H1 (cell line): ENCODE data around the gene PGAM2. TPM values are rescaled to one million over a fixed set of nuclear protein-coding genes. Genes with fewer than 3 reads are reported as not detected.
"Not testable (repeated sequence)": the region's sequence is repeated elsewhere in the genome, so short reads cannot be mapped to it uniquely, and the experiment has no call there.

Experiments
- CTCF ChIA-PET: fragments of 300-600 bp; sonication (Branson Sonifier 250); formaldehyde crosslinking; loops from one replicate; lab custom pipeline; 2021; ENCODE audit not compliant: partially characterized antibody; lab: Charles Lee
- POLR2A ChIA-PET: fragments of 300-600 bp; sonication (Branson Sonifier 250); formaldehyde crosslinking; loops from one replicate; lab custom pipeline; 2021; ENCODE audit warnings: inconsistent platforms; ENCODE audit not compliant: partially characterized antibody; lab: Charles Lee
- DNase-seq, 2 experiments: peaks; one replicate each; pipeline versions ENCODE4 v3.0.0 to v3.0.0-alpha.2; 2010 to 2022; ENCODE audit warnings: low spot score in 2 of 2, low read depth in 1 of 2, mixed read lengths in 1 of 2
- FAIRE-seq: peaks from 2 replicates; lab custom pipeline; 2011; peaks lifted over from hg19 to GRCh38; lab: Jason Lieb, UNC
- H2AFZ ChIP-seq: 2 replicates; pipeline ENCODE4 v1.8.1; 2012; ENCODE audit warnings: low read length, inconsistent platforms
- H2AK5ac ChIP-seq: 2 replicates; pipeline ENCODE4 v1.6.1; 2013; ENCODE audit warnings: low read depth, low read length
- H2BK120ac ChIP-seq: replicated peaks from 2 replicates; pipeline ENCODE3; 2013; ENCODE audit warnings: low read depth, low read length, inconsistent platforms
- H2BK12ac ChIP-seq: 2 replicates; pipeline ENCODE4 v1.6.1; 2013; ENCODE audit warnings: low read depth, low read length
- H2BK15ac ChIP-seq: 2 replicates; pipeline ENCODE4 v1.6.1; 2013; ENCODE audit warnings: low read length
- H2BK20ac ChIP-seq: 2 replicates; pipeline ENCODE4 v1.6.1; 2013; ENCODE audit warnings: low read length
- H2BK5ac ChIP-seq: 2 replicates; pipeline ENCODE4 v1.6.1; 2013; ENCODE audit warnings: low read depth, low read length
- H3K14ac ChIP-seq: 2 replicates; pipeline ENCODE4 v1.6.1; 2013; ENCODE audit warnings: inconsistent platforms; ENCODE audit not compliant: insufficient read length
- H3K18ac ChIP-seq: 2 replicates; pipeline ENCODE4 v1.6.1; 2013; ENCODE audit warnings: low read length; ENCODE audit errors: extremely low read depth
- H3K23ac ChIP-seq: 2 replicates; pipeline ENCODE4 v1.6.1; 2013; ENCODE audit warnings: inconsistent platforms; ENCODE audit not compliant: insufficient read length
- H3K23me2 ChIP-seq: 2 replicates; pipeline ENCODE4 v1.6.1; 2013; ENCODE audit warnings: low read depth, low read length
- H3K27ac ChIP-seq: 2 replicates; pipeline ENCODE4 v1.6.1; 2011; ENCODE audit warnings: low read depth, low read length, inconsistent platforms
- H3K27me3 ChIP-seq, 4 experiments: replicated peaks in 1 of 4; 1 replicate in 1 of 4; 2 replicates in 3 of 4; pipeline versions ENCODE4 v1.6.1 to v1.8.1; 2011 to 2013; ENCODE audit warnings: low read length in 3 of 4, mild to moderate bottlenecking in 3 of 4, inconsistent platforms in 2 of 4, mixed read lengths in 2 of 4, moderate library complexity in 1 of 4; ENCODE audit not compliant: control insufficient read depth in 3 of 4, insufficient read depth in 3 of 4; ENCODE audit errors: extremely low read depth in 1 of 4
- H3K36me3 ChIP-seq, 4 experiments: 2 replicates each; pipeline versions ENCODE4 v1.6.1 to v1.8.1; 2011 to 2013; ENCODE audit warnings: mild to moderate bottlenecking in 4 of 4, low read length in 3 of 4, moderate library complexity in 2 of 4, control low read depth in 1 of 4, inconsistent platforms in 1 of 4; ENCODE audit not compliant: insufficient read depth in 4 of 4, control insufficient read depth in 2 of 4
- H3K4ac ChIP-seq: replicated peaks from 2 replicates; pipeline ENCODE3; 2013; ENCODE audit warnings: low read length, low read depth, mixed read lengths, inconsistent platforms; ENCODE audit not compliant: insufficient read length
- H3K4me1 ChIP-seq, 4 experiments: replicated peaks in 1 of 4; 1 replicate in 1 of 4; 2 replicates in 3 of 4; pipeline versions ENCODE4 v1.6.1 to v1.8.1; 2011 to 2013; ENCODE audit warnings: low read length in 3 of 4, inconsistent platforms in 2 of 4, mixed read lengths in 1 of 4; ENCODE audit not compliant: insufficient read depth in 4 of 4, control insufficient read depth in 3 of 4
- H3K4me2 ChIP-seq, 2 experiments: 2 replicates each; pipeline versions ENCODE4 v1.6.1 to v1.8.1; 2011 to 2013; ENCODE audit warnings: low read depth in 2 of 2, low read length in 2 of 2, control low read depth in 1 of 2, inconsistent platforms in 1 of 2, mild to moderate bottlenecking in 1 of 2; ENCODE audit not compliant: insufficient read depth in 1 of 2
- H3K4me3 ChIP-seq, 4 experiments: fragments of 200-600, 300-600 bp in 1 of 4; sonication (generic), shearing (Covaris generic), sonication (Bioruptor Twin) in 1 of 4; 2 replicates each; pipeline versions ENCODE4 v1.5.1 to v1.8.1; 2011 to 2016; ENCODE audit warnings: low read length in 4 of 4, low read depth in 3 of 4, control low read depth in 2 of 4, inconsistent platforms in 2 of 4, mild to moderate bottlenecking in 2 of 4, mixed read lengths in 1 of 4, moderate library complexity in 1 of 4; ENCODE audit not compliant: insufficient read depth in 2 of 4; ENCODE audit errors: extremely low read depth in 1 of 4
- H3K56ac ChIP-seq: replicated peaks from 2 replicates; pipeline ENCODE3; 2013; ENCODE audit warnings: low read depth, mild to moderate bottlenecking, mixed read lengths, low read length, inconsistent platforms; ENCODE audit not compliant: insufficient read length
- H3K79me1 ChIP-seq: 2 replicates; pipeline ENCODE4 v1.6.1; 2013; ENCODE audit warnings: low read depth, low read length, control low read depth
- H3K79me2 ChIP-seq, 2 experiments: 2 replicates each; pipeline versions ENCODE4 v1.6.1 to v1.8.1; 2012 to 2013; ENCODE audit warnings: low read length in 2 of 2, mild to moderate bottlenecking in 2 of 2, inconsistent platforms in 1 of 2; ENCODE audit not compliant: insufficient read depth in 2 of 2, control insufficient read depth in 1 of 2
- H3K9ac ChIP-seq, 4 experiments: replicated peaks in 1 of 4; 1 replicate in 1 of 4; 2 replicates in 3 of 4; pipeline versions ENCODE4 v1.6.1 to v1.8.1; 2011 to 2013; ENCODE audit warnings: low read depth in 3 of 4, low read length in 3 of 4, control low read depth in 2 of 4, mild to moderate bottlenecking in 2 of 4, moderate library complexity in 2 of 4, inconsistent platforms in 1 of 4; ENCODE audit errors: extremely low read depth in 1 of 4
- H3K9me3 ChIP-seq, 2 experiments: 2 replicates each; pipeline versions ENCODE4 v1.6.1 to v1.8.1; 2012 to 2013; ENCODE audit warnings: mild to moderate bottlenecking in 2 of 2, moderate library complexity in 2 of 2, control low read depth in 1 of 2, inconsistent platforms in 1 of 2, low read depth in 1 of 2, low read length in 1 of 2, mixed read lengths in 1 of 2; ENCODE audit not compliant: insufficient read depth in 2 of 2
- H4K20me1 ChIP-seq, 2 experiments: replicated peaks in 1 of 2; 2 replicates each; pipeline versions ENCODE3 to v1.8.1; 2011 to 2013; ENCODE audit warnings: inconsistent platforms in 2 of 2, low read length in 2 of 2, mild to moderate bottlenecking in 1 of 2; ENCODE audit not compliant: insufficient read depth in 2 of 2, control insufficient read depth in 1 of 2
- H4K5ac ChIP-seq: 2 replicates; pipeline ENCODE4 v1.6.1; 2013; ENCODE audit warnings: low read length, low read depth, mixed read lengths, inconsistent platforms; ENCODE audit not compliant: insufficient read length
- H4K8ac ChIP-seq: 2 replicates; pipeline ENCODE4 v1.8.0; 2013; ENCODE audit warnings: mild to moderate bottlenecking, moderate library complexity, low read length, inconsistent platforms; ENCODE audit not compliant: insufficient read depth; ENCODE audit errors: extremely low read depth
- H4K91ac ChIP-seq: replicated peaks from 2 replicates; pipeline ENCODE3; 2013; ENCODE audit warnings: low read length, mixed read lengths, inconsistent platforms; ENCODE audit not compliant: insufficient read length
- WGBS, 2 experiments: shearing (Covaris generic) in 1 of 2; methylation state at CpG; one replicate each; pipeline versions ENCODE4 v1.1.6 to v1.1.7; 2013 to 2015; ENCODE audit warnings: low lambda C conversion rate in 2 of 2, mixed read lengths in 2 of 2, inconsistent platforms in 1 of 2, low coverage in 1 of 2, missing lambda C conversion rate in 1 of 2; ENCODE audit not compliant: insufficient replicate concordance in 2 of 2, insufficient coverage in 1 of 2, insufficient read length in 1 of 2; ENCODE audit errors: extremely low coverage in 1 of 2, missing lambda C conversion rate in 1 of 2; 5-methylcytosine and 5-hydroxymethylcytosine counted together
- polyA plus RNA-seq, 7 experiments: library from polyadenylated mRNA; depleted of rRNA in 3 of 7; stranded (reverse) in 5 of 7; unstranded in 2 of 7; fragments of >200 nt in 5 of 7; fragments of 200-250 nt in 2 of 7; gene quantifications; 1 replicate in 5 of 7; 2 replicates in 1 of 7; 4 replicates in 1 of 7; pipeline versions ENCODE4 v1.2.1 to v1.2.3, GENCODE V29; 2011 to 2013; ENCODE audit warnings: missing spikeins in 2 of 7, mixed read lengths in 2 of 7
- total RNA-seq: library from RNA; stranded (reverse); fragmentation: NEBNext Ultra II Directional; extraction: Animal tissue kit (Norgen Biotek cat#: 25700); gene quantifications from 2 replicates; pipeline ENCODE4 v1.2.1, GENCODE V29; 2021

PGAM2 gene
- total and polyA plus RNA-seq, 2 of the 8 experiments (the other 6 are each of a cell fraction or from before 2014, with no cell fraction given), result 2.1 to 2.9 TPM

GRCh38 chr7:44032031-44032430 lies 33.3 kb downstream of the PGAM2 start:
- H3K4me2 ChIP-seq, H2BK120ac ChIP-seq, H3K27me3 ChIP-seq, H2BK20ac ChIP-seq, H3K4me3 ChIP-seq, POLR2A ChIA-PET, H2BK15ac ChIP-seq, FAIRE-seq, H4K8ac ChIP-seq, H3K9ac ChIP-seq, H4K91ac ChIP-seq, H3K79me2 ChIP-seq, H2BK5ac ChIP-seq, H3K9me3 ChIP-seq, H3K79me1 ChIP-seq, H3K27ac ChIP-seq, H2AFZ ChIP-seq, H3K36me3 ChIP-seq, CTCF ChIA-PET, H3K18ac ChIP-seq, H4K20me1 ChIP-seq, DNase-seq, H3K14ac ChIP-seq, H4K5ac ChIP-seq, H3K23me2 ChIP-seq, H3K23ac ChIP-seq, H3K4me1 ChIP-seq, H3K56ac ChIP-seq, H2AK5ac ChIP-seq, H3K4ac ChIP-seq, H2BK12ac ChIP-seq: not testable (repeated sequence)
- 83% methylated on average over 5 of the region's 6 CpGs; no CpG with 5 or more reads in 1 of the 2 experiments for WGBS, 2 experiments

DNA sequence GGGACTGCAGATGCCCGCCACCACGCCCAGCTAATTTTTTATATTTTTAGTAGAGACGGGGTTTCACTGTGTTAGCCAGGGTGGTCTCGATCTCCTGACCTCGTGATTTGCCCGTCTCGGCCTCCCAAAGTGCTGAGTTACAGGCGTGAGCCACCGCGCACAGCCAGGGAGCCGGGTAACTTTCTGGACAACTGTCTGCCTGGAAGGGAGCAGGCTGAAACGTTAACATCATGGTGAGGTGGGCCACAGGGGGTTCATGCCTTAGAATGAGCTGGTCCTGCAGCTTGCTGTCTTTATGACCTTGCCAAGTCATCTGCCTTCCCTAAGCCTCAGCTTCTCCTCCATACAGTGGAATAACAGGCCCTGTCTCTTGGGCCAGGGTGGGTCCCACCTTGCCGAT lies 34.0 kb downstream of the PGAM2 start:
- H2BK15ac ChIP-seq, H2BK5ac ChIP-seq, H3K79me1 ChIP-seq, H2BK20ac ChIP-seq, H3K23me2 ChIP-seq, H3K79me2 ChIP-seq, H4K5ac ChIP-seq, H2AFZ ChIP-seq, POLR2A ChIA-PET, H3K9ac ChIP-seq, H3K4me1 ChIP-seq, H2BK120ac ChIP-seq, H3K4me3 ChIP-seq, H2BK12ac ChIP-seq, CTCF ChIA-PET, H3K4me2 ChIP-seq, H3K9me3 ChIP-seq, H3K56ac ChIP-seq, H3K14ac ChIP-seq, H4K20me1 ChIP-seq, H2AK5ac ChIP-seq, H3K27me3 ChIP-seq, H3K36me3 ChIP-seq, H3K27ac ChIP-seq, H4K91ac ChIP-seq, H3K23ac ChIP-seq, DNase-seq, H3K4ac ChIP-seq, H4K8ac ChIP-seq, FAIRE-seq, H3K18ac ChIP-seq: not testable (repeated sequence)
- 91% methylated on average over 12 of the region's 13 CpGs; no CpG with 5 or more reads in 1 of the 2 experiments for WGBS, 2 experiments
